Nephron progenitor cell (in vitro differentiated cells): ENCODE results near the gene OTULINL.

Source experiments
- DNase-seq: peaks from one replicate; pipeline ENCODE4 v3.0.0; 2021
- H3K27ac Mint-ChIP-seq: 2 replicates; pipeline ENCODE4 v1.8.0; 2021; ENCODE audit warnings: mild to moderate bottlenecking, moderate library complexity, mixed read lengths
- H3K27me3 Mint-ChIP-seq: 2 replicates; pipeline ENCODE4 v1.8.0; 2021; ENCODE audit warnings: mild to moderate bottlenecking, low read depth, mixed read lengths; ENCODE audit not compliant: poor library complexity
- H3K36me3 Mint-ChIP-seq: 2 replicates; pipeline ENCODE4 v1.8.0; 2021; ENCODE audit warnings: low read depth, mixed read lengths
- H3K4me1 Mint-ChIP-seq: 2 replicates; pipeline ENCODE4 v1.8.0; 2021; ENCODE audit warnings: mixed read lengths
- H3K4me3 Mint-ChIP-seq: 2 replicates; pipeline ENCODE4 v1.8.0; 2021; ENCODE audit warnings: mild to moderate bottlenecking, moderate library complexity, mixed read lengths
- H3K9me3 Mint-ChIP-seq: 2 replicates; pipeline ENCODE4 v1.8.0; 2021; ENCODE audit warnings: mild to moderate bottlenecking, moderate library complexity, mixed read lengths
- TF ChIP-seq, protein P1 (sequence below): fragments of 200-600 bp; sonication (generic); IDR thresholded peaks from 2 replicates; pipeline ENCODE4 v1.5.0; 2021; ENCODE audit warnings: antibody characterized with exemption

OTULINL gene

DNA sequence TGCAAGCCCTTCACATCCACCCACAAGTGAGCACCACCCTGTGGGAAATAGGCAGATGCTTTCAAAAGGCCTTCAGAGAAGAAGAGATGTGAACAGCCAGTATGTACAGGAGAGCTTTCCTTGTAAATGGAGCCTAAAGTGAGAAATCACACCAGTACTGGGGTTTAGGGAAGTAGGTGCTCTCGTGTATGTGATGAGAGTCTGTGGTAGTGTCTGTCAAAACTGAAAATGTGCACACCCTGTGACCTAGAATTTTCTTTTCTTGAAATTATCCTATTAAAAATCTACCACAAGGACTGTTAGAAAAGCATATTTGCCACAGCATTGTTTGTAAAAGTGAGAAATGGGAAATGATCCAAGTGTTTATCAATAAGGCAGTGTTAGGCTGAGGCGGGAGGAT lies 16.6 kb downstream of the OTULINL start:
- H3K9me3 Mint-ChIP-seq = no peaks in the 10 kb centered on the region
- no peak overlapping the region for H3K4me3 Mint-ChIP-seq
- TF ChIP-seq, protein P1, sequence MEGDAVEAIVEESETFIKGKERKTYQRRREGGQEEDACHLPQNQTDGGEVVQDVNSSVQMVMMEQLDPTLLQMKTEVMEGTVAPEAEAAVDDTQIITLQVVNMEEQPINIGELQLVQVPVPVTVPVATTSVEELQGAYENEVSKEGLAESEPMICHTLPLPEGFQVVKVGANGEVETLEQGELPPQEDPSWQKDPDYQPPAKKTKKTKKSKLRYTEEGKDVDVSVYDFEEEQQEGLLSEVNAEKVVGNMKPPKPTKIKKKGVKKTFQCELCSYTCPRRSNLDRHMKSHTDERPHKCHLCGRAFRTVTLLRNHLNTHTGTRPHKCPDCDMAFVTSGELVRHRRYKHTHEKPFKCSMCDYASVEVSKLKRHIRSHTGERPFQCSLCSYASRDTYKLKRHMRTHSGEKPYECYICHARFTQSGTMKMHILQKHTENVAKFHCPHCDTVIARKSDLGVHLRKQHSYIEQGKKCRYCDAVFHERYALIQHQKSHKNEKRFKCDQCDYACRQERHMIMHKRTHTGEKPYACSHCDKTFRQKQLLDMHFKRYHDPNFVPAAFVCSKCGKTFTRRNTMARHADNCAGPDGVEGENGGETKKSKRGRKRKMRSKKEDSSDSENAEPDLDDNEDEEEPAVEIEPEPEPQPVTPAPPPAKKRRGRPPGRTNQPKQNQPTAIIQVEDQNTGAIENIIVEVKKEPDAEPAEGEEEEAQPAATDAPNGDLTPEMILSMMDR = no peak
- H3K27me3 Mint-ChIP-seq = peaks cover 9% of the 10 kb centered on the region
- H3K36me3 Mint-ChIP-seq = peaks cover 6% of the 10 kb centered on the region
- H3K4me1 Mint-ChIP-seq = peaks cover 3% of the 10 kb centered on the region
- no peak for DNase-seq
- no peak overlapping the region for H3K27ac Mint-ChIP-seq

DNA sequence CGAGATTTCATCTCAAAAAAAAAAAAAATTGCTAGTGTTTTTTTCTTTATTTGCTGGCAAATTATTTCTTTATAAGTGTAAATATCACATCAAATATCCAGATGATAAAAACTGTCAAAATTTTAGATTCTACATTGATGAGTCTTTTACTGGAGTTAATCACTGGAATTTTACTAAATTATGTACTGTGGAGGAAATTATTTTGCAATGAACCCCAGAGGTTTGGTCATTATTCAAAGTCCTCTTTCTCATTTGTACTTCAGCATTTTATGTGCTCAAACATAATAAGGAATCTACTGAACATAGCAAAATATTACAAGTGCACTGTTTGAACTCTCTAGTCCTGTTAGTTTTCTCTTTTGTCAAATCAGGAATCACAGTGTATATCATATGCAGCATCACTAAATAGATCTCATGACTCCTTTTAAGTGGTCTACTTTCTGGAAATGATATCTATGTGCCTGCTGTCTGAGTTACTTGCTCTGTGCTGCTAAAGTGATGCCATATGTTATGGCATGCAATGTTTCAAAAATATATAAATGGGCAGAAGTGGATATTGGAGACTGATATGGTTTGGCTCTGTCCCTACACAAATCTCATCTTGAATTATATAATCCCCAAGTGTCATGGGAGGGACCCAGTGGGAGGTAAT lies 18.0 kb downstream of the OTULINL start:
- TF ChIP-seq, protein P1 = no peak
- H3K4me3 Mint-ChIP-seq = no peak overlapping the region
- no peaks in the 10 kb centered on the region for H3K9me3 Mint-ChIP-seq
- H3K4me1 Mint-ChIP-seq = no peaks in the 10 kb centered on the region
- peaks cover 11% of the 10 kb centered on the region for H3K36me3 Mint-ChIP-seq
- H3K27me3 Mint-ChIP-seq = peaks cover 7% of the 10 kb centered on the region
- no peak overlapping the region for H3K27ac Mint-ChIP-seq
- no peak for DNase-seq

DNA sequence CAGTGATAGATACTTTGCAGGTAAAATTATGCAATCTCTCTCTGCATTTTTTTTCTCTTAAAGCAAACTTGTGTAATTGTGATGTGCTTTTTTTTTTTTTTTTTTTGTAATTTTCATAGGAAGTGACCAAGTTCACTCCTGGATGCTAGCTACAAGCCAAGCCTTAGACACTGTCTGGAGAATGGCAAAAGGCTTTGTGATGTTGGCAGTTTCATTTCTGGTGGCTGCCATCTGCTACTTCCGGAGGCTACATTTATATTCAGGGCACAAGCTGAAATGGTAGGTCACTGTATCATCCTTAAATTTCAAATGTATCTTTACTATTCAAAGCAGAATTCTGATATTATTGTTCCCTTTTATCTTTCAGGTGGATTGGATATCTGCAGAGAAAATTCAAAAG lies 19.3 kb downstream of the OTULINL start:
- no peak for DNase-seq

DNA sequence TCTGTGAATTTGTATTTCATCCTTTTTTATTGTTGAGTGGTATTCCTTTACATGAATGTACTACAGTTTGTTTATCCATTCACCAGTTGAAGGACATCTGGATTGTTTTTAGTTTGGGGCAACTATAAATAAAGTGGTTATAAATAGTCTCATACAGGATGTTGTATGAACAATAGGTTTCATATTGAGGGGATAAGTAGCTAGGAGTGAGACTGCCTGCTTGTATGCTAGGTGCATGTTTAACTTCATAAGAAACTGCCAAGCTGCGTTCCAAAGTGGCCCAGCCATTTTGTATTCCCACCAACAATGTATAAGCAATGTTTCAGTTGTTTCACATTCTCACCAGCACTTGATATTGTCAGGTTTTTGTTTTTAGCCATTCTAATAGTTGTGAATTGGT lies 21.5 kb downstream of the OTULINL start:
- H3K9me3 Mint-ChIP-seq = peaks cover 5% of the 10 kb centered on the region
- no peak for DNase-seq
- peaks cover 18% of the 10 kb centered on the region for H3K36me3 Mint-ChIP-seq
- no peaks in the 10 kb centered on the region for H3K4me1 Mint-ChIP-seq
- H3K27me3 Mint-ChIP-seq = peaks cover 3% of the 10 kb centered on the region
- TF ChIP-seq, protein P1 = no peak
- H3K27ac Mint-ChIP-seq = no peak overlapping the region
- no peak overlapping the region for H3K4me3 Mint-ChIP-seq

More for the DNA sequence above, 19.3 kb downstream of the OTULINL start:
- H3K36me3 Mint-ChIP-seq = peaks cover 16% of the 10 kb centered on the region
- no peak overlapping the region for H3K4me3 Mint-ChIP-seq
- no peak overlapping the region for H3K27ac Mint-ChIP-seq
- H3K4me1 Mint-ChIP-seq = no peaks in the 10 kb centered on the region
- TF ChIP-seq, protein P1 = no peak
- H3K9me3 Mint-ChIP-seq = peaks cover 4% of the 10 kb centered on the region
- H3K27me3 Mint-ChIP-seq = peaks cover 7% of the 10 kb centered on the region

DNA sequence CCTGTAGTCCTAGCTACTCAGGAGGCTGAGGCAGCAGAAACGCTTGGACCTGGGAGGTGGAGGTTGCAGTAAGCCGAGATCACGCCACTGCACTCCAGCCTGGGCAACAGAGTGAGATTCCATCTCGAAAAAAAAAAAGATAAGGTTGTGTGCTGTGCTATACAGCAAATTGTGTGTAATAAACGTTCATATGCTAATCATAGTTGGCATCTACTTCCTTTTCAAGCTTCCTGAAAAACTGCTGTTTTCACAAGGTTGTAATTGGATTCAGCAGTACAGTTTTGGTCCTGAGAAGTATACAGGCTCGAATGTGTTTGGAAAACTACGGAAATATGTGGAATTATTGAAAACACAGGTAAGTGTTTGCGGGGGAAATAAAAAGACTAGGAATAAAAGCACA lies 25.5 kb downstream of the OTULINL start:
- Mint-ChIP-seq H3K9me3 (peaks cover 5% of the 10 kb centered on the region), H3K36me3 (peaks cover 27% of the 10 kb centered on the region), H3K4me1 (peaks cover 5% of the 10 kb centered on the region), H3K4me3 (no peak overlapping the region), H3K27me3 (no peaks in the 10 kb centered on the region), H3K27ac (no peak overlapping the region)
- DNase-seq = no peak
- TF ChIP-seq, protein P1 = no peak

DNA sequence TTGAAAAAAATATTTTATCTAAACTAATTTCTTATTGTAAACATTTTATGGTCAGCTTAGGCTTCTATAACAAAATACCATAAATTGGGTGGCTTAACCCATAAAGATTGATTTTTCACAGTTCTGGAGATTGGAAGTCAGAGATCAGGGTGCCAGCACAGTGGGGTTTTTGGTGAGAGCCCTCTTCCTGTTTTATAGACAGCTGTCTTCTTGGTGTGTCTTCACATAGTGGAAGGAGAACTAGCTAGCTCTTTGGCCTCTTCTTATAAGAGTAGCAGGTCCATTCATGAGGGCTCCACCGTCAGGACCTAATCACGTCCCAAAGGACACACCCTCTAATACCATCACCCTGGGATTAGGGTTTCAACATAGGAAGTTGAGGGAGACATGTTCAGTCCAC lies 26.6 kb downstream of the OTULINL start:
- no peak overlapping the region for H3K27ac Mint-ChIP-seq
- H3K9me3 Mint-ChIP-seq = peaks cover 5% of the 10 kb centered on the region
- TF ChIP-seq, protein P1 = no peak
- H3K27me3 Mint-ChIP-seq = no peaks in the 10 kb centered on the region
- H3K36me3 Mint-ChIP-seq = peaks cover 21% of the 10 kb centered on the region
- no peak overlapping the region for H3K4me3 Mint-ChIP-seq
- H3K4me1 Mint-ChIP-seq = peaks cover 5% of the 10 kb centered on the region
- DNase-seq = no peak
